GM18499 (cell line): ENCODE results near the gene CNOT1.
"Not testable (repeated sequence)": the region's sequence is repeated elsewhere in the genome, so short reads cannot be mapped to it uniquely, and the experiment has no call there.

Experiments used
- ATAC-seq: cut with Tn5 transposase; IDR thresholded peaks from one replicate; pipeline ENCODE4 v1.9.1; 2021; ENCODE audit warnings: moderate number of reproducible peaks; ENCODE audit not compliant: insufficient read depth, unreplicated experiment

Gene CNOT1

DNA sequence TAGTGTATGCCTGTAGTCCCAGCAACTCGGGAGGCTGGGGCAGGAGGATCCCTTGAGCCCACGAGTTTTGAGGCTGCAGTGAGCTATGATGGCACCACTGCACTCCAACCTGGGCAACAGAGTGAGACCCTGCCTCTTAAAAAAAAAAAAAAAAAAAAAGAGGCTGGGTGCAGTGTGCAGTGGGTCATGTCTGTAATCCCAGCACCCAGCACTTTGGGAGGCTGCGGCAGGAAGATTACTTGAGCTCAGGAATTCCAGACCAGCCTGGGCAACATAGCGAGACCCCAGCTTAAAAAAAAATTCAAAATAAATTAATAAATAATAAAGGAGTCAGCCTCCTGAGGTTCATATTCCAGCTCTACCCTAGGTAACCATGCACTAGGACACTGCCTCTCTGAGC lies 9.6 kb upstream of the CNOT1 start:
- no peak for ATAC-seq

DNA sequence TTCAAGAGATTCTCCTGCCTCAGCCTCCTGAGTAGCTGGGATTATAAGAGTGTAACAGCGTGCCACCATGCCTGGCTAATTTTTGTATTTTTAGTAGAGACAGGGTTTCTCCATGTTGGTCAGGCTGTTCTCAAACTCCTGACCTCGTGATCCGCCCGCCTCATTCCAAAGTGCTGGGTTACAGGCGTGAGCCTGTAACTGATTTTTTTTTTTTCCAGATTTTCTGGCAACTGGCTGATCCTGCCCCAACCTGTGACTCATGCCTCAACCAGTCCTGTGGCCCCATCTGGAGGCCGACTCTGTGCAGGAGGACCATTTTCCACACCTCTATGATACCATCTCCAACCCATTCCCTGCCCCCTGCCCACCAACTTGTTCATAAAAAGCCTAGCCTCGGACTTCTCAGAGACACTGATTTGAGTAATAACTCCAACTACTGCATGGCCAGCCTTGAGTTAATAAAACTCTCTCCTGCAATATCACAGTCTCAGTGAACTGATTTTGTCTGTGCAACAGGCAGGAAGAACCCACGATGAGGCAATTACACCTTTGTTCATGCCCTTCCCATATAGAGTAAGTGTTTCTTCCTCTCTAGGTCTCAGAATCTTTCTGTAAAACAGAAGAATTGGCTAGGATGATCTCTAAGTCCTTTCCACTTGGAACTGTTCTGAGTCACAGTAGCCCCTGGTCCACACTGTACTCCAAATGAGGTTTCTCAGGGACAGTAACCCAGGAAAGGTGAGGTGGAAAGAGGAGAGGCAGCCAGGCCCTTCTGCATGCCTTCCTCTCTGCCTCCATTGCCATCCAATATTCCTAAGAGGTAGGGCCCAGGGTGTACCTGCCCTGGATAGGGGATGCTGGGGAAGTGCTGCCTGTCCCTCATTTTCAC lies 8.8 kb upstream of the CNOT1 start:
- ATAC-seq = no peak

DNA sequence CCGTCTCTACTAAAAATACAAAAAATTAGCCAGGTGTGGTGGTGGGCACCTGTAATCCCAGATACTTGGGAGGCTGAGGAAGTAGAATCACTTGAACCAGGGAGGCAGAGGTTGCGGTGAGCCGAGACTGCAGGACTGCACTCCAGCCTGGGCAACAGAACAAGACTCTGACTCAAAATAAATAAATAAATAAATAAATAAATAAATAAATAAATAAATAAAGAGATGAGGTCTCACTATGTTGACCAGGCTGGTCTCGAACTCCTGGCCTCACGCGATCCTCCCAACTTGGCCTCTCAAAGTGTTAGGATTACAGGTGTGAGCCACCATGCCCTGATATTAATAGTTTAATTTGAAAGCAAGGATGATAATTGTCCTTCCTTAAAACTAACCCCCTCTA lies 7.4 kb upstream of the CNOT1 start:
- not testable (repeated sequence) for ATAC-seq

DNA sequence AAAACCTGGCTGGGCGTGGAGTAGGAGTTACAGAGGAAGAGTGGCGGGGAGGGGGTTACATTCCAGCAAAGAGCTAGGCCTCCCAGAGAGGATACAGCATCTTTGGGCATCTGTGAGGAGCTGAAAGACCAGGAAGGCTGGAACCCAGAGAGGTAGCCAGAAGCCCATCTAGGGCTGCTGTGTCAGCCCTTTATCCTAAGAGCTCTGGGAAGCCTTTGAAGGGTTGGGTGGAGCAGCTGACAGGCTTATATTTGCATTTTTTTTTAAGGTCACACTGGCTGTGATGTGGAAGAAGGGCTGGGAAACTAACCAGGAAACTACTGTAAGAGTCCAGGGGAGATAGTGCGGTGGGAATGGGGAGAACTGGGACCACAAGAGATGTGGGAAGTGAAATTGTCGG lies 6.8 kb upstream of the CNOT1 start:
- no peak for ATAC-seq

DNA sequence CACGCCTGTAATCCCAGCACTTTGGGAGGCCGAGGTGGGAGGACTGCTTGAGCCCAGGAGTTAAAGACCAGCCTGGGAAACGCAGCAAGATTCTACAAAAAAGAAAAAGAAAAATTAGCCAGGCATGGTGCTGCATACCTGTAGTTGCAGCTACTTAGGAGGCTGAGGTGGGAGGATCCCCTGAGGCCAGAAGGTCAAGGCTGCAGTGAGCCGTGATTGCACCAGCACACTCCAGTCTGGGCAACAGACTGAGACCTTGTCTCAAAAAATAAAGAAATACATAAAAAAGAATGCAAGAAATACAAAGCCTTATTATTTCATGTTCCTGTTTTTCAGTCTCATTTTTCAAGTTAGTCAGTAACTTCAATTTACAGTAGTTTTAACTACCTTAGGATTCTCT lies 5.9 kb upstream of the CNOT1 start:
- no peak for ATAC-seq

DNA sequence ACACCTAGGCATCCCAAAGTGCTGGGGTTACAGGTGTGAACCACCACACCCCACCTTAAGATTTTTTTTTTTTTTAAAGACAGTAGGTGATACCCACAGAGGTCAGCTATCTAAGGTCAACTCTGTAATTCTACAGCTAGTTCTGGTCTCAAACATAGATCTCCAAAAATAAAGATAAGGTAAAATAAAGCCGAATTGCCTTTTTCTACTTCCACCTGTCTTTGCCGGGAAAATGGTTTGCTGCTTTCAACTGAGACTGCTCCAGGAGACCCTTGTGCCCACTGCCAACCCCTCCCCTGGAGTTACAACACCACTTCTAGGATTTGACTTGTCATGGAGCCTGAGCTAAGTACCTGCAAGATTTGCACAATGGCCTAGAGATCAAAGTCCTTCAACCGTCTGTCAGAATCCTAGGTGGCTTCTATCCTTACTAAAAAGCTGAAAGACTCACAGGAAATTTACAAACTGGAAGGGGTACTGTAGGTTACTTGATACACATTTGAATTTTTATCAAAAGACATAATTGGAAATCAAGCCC lies 4.7 kb upstream of the CNOT1 start:
- ATAC-seq = no peak

DNA sequence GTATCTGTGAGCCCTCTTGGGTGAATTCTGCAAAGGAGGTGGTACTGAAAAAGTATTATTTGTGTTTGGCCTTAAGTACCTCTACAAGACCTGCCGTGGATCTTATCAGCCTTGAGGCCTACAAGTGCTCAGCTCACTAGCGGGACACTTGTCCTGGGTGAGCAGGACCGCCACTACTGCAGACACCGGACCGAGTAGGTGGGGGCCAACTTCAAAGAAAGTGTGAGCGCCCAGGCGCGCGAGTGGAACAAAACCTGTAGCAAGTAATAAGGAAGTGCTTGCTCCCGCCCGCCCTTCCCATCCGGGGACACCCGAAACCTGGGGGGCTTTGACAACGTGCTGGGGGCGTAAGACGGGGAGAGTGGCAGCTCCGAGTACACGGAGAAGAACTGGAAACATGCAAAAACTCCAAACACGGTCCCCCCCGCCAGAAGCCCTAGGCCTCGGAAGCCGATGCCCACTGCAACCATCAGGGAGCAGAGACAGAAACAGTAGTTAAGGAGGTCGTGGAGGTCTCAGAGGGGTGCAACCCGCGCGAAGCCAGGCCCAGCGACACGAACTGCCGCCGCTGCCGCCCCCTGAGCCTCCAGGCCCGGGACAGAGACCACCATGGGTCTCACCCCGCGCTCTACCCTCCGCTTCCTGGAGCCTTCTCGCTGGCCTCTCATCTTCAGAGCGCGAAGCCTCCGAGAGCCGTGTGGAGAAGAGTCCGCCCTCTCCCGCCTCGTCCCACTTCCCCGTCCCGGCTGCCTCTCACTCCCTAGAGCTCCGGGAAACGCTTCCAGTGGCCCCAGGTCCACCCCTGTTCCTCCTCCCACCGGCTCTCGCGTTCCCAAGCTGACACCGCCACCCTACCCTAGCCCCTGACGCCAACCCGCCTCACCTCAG lies 537 bp downstream of the CNOT1 start:
- ATAC-seq = no peak

DNA sequence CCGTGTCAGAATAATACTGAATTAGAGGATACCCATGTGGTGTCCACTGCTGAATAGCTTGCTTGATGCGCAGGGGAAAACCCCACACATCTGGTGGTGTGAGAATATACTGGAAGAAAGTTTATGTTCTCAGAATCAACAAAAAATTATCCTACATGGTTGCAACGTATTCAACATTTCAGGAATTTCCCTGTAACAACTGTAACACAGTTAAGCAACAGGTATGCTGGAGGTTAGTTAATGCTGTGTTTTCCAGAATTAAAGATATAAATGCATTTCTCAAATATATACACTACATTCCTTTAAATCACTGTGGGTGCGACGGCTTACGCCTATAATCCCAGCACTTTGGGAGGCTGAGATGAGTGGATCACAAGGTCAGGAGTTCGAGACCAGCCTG lies 5.4 kb downstream of the CNOT1 start:
- ATAC-seq = no peak

DNA sequence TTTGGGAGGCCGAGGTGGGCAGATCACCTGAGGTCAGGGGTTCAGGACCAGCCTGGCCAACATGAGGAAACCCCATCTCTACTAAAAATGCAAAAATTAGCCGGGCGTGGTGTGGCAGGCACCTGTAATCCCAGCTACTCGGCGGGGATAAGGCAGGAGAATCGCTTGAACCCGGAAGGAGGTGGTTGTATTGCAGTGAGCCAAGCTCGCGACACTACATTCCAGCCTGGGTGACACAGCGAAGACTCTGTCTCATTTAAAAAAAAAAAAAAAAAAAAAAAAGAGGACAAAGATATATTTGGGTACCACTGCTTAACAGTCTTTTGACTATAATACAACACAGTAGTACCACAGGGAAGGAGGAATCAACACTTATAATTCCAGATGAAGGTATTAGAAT lies 9.2 kb downstream of the CNOT1 start:
- ATAC-seq = no peak

DNA sequence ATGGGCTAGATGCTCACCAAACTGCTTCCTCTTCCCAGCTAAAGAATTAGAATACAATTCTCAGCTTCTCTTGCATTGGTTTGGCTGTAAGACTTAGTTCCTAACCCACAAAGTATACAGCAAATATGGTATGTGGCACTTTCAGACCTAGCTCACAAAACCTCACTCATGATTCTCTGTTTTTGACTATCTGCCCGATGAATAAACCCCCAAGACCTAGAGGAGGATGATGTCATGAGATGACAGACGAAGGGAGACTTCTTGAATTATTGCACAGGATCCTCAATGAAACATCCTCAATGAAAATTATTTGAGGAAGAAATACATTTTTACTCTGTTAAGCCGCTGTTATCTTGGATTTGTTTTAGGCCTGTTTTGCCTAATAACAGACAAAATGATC lies 14.3 kb downstream of the CNOT1 start:
- no peak for ATAC-seq

DNA sequence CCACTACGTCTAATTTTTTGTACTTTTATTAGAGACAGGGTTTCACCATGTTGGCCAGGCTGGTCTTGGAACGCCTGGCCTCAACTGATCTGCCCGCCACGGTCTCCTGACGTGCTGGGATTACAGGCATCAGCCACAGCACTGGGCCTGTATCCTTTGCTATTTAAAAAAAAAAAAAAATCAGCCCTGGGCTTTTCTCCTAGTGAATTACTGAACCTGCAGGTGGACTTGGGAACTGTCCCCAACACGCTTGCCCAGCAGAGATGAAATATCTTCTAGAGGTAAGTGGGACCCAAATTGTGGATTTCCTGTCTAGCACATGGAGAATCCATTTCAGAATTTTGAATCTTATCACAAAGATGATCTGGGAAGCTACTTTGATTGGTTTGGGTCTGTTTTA lies 14.8 kb downstream of the CNOT1 start:
- ATAC-seq = no peak

DNA sequence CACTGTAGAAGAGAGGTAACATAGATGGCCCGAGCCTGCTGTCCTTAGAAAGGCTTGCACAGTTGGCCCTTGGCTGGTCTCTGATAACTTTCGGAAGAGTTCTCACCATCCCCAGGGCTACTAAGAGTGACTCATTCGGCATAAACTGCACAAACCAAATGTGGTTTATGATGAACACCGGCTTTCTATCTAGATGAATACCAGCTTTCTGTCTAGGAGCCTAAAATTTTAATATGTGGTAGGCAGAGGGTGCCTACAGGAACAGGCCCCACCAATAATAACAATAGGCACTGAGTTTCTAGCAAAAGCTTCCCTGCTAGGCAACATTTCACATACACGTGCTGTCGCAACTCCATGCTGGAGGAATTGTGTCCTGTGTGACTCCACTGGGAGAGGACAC lies 15.4 kb downstream of the CNOT1 start:
- no peak for ATAC-seq

DNA sequence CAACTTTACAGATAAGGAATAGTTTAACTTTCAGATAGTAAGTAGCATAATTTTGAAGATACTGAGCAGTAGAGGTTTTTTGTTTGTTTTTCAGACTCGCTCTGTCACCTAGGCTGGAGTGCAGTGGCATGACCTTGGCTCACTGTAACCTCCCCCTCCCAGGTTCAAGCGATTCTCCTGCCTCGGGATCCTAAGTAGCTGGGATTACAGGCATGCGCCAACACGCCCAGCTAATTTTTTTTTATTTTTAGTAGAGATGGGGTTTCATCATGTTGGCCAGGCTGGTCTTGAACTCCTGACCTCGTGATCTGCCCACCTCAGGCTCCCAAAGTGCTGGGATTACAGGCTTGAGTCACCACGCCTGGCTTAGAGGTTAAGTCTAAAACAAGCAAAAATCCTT lies 16.7 kb downstream of the CNOT1 start:
- not testable (repeated sequence) for ATAC-seq

DNA sequence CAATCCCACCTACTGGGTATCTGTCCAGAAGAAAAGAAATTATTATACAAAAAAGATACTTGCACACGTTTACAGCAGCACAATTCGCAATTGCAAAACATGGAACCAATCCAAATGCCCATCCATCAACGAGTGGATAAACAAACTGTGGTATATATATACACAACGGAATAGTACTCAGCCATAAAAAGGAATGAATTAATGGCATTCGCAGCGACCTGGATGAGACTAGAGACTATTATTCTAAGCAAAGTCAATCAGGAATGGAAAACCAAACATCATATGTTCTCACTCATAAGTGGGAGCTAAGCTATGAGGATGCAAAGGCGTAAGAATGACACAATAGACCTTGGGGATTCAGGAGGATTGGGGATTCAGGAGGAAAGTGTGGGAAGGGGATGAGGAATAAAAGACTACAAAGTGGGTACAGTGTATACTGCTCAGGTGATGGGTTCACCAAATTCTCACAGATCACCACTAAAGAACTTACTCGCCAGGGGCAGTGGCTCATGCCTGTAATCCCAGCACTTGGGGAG lies 21.0 kb downstream of the CNOT1 start:
- no peak for ATAC-seq

DNA sequence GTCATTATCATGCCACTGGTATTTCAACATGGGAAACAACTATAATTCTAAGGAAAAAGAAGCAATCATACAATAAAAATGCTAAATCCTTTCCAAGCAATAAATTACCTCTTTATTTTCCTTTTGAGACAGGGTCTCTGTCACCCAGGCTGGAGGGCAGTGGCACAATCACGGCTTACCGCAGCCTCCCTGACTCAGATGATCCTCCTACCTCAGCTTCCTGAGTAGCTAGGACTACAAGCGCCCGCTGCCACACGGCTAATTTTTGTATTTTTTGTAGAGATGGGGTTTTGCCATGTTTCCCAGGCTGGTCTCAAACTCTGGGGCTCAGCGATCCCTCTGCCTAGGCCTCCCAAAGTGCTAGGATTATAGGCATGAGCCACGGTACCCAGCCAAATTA lies 24.1 kb downstream of the CNOT1 start:
- no peak for ATAC-seq

DNA sequence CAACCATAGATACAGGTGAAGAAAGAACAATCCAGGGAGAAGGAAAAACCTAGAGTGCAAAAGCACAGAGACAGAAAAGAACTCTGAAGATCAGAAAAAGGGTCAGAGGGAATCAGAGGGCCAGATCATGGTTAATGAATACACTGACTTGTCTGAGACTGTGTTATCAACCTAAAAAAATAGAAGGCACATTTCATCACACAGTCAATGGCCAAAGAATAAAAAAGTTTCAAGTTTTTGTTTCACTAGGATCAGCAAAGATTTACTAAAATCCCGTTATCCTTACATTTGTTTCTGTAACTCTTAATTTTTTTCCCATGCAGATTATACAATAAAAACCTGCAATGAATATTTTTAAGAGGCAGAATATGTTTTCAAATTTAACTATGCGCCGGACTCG lies 38.5 kb downstream of the CNOT1 start:
- no peak for ATAC-seq

DNA sequence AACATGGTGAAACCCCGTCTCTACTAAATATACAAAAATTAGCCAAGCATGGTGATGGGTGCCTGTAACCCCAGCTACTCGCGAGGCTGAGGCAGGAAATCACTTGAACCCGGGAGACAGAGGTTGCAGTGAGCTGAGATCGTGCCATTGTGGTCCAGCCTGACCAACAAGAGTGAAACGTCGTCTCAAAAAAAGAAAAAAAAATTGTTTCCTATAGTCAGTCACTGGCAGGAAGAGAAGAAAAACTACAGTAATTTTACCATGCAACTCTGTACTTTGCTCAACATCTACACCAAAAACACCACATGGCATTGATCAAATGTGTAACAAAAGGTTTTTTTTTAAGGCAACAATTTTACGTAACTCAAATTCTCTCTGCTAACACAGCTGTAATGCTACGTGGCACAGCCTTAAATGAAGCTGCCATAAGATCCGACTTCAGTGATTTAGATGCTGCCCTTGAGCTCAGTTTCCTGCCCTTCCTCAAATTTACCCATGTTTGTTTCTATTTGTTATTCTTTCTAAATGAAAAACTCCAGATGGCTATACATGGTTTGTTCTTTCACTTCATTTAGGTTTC lies 40.2 kb downstream of the CNOT1 start:
- no peak for ATAC-seq

DNA sequence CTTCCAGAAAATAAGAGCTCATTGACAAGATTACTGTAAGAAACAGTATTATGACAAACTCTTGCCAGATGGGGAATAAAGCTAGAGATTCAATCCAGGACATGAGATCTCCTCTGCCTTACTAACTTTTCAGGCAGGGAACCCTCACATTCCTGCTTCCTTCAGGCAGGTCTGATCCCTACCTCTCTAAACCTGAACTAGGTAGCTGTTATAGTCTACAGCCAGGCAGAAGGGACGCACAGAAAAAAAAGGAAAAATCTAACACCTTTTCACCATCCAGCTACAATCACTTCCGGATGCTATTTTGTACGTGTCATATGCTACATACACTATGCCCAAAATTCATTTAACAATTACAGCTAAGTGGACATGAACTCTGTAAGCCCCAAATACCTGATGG lies 41.2 kb downstream of the CNOT1 start:
- no peak for ATAC-seq

DNA sequence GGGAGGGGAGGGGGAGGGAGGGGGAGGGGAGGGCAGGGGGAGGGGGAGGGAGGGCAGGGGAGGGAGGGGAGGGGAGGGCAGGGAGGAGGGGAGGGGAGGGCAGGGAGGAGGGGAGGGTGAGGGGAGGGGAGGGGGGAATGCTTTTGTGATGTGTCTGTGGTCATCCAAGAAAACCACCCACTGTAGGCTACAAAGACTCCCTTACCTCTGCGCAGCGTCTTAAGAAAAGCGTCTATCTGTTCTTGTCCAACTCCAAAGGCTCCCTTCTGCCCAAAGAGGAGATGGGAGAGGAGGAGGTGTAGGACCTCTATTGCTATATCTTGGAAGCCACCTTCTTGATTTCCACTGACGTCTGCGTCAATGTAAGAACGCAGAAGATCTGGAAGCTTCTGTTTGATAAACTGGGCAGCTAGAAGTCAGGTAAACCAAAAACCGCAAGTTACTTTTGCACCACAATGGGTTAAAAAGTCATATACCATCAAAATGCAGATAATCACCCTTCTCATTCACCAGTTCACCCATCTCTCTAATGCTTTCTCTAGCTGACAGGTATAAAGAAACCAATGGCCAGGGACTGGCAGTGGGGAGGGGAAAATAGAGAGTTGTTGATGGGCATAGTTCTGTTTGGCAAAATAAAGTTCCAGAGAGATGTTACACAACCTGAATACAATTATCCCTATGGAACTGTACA lies 43.1 kb downstream of the CNOT1 start:
- no peak for ATAC-seq
